ENCODE measurements around the gene IGSF21.

DNA sequence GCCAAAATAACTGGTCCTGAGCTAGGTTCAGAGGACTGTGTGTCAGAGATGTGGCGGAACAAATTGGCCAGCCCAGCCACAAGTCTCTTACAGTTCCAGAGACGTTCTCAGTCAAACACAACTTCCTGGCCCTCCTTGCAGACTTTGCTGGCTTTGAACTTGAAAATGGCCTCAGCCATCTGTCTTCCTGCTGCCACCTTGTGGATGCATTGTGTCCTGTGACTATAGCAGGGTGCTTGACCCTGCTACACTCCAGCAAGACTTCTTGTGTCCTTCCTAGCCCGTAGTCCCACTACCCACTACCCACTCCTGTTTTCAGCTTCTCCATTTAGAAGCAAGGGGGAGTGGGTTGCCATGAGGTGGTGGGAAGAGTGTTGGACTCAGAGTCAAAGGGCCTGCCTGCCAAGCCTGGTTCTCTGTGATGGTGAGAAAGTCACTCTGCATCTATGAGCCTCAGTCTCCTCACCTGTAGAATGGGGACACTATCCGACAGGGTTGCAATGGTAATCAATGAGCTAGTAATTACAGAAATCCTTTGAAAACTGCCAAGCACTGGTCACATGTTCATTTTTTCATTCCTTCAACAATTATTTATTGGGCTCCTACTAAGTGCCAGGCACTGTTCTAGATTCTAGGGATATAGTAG lies 109.9 kb downstream of the IGSF21 start:
- no peak for TF ChIP-seq POLR2A (IDR thresholded peaks at IDR 0.05)
- no peak for TF ChIP-seq EP300 (IDR thresholded peaks at IDR 0.05)
- TF ChIP-seq, protein P1, sequence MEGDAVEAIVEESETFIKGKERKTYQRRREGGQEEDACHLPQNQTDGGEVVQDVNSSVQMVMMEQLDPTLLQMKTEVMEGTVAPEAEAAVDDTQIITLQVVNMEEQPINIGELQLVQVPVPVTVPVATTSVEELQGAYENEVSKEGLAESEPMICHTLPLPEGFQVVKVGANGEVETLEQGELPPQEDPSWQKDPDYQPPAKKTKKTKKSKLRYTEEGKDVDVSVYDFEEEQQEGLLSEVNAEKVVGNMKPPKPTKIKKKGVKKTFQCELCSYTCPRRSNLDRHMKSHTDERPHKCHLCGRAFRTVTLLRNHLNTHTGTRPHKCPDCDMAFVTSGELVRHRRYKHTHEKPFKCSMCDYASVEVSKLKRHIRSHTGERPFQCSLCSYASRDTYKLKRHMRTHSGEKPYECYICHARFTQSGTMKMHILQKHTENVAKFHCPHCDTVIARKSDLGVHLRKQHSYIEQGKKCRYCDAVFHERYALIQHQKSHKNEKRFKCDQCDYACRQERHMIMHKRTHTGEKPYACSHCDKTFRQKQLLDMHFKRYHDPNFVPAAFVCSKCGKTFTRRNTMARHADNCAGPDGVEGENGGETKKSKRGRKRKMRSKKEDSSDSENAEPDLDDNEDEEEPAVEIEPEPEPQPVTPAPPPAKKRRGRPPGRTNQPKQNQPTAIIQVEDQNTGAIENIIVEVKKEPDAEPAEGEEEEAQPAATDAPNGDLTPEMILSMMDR (IDR thresholded peaks at IDR 0.05) = no peak

Measured in suprapubic skin (tissue), 3 donors.